ENCODE measurements around the gene DVL1.

DNA sequence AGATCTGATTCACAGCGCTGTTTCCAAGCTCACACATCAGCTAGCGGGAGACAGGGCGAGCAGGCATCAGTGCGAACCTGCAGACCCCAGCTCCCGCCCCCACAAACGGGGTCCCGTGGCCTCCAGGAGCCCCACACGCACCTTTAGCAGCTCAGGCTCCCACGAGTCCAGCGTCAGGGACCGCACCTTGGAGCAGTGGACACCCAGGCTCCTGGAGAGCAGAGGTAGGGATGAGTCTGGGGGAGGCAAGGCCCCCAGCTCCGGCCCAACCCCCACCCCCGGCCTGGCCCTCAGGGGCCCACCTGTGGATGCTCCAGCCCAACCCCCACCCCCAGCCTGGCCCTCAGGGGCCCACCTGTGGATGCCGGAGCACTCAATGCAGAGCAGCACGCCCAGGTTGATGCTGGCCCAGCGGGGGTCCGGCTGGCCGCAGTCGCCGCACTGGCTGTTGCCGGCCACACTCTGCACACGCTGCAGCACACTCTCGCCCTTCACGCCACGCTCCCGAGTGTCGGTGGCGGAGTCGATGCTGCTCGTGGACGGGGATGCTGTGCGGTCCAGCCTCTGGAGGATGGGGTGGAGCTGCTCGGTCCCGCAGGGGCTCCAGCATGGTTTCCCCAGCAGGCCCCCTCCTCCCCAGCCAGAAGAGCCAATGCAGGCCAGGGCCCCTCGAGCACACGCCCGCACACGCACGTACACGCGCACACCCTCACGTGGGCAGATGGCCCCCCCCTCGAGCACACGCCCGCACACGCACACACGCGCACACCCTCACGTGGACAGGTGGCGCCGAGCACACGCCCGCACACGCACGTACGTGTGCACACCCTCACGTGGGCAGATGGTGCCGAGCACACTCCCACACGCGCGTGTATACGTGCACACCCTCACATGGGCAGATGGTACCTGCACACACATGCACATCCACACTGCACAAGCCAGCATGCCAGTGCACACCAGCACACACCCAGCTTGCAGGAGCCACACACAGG, 52.9 kb downstream of the DVL1 start:
- TF ChIP-seq POLR2AphosphoS5 (IDR thresholded peaks at IDR 0.05) (no peak), POLR2A (IDR thresholded peaks at IDR 0.05) (no peak), EP300 (IDR thresholded peaks at IDR 0.05) (no peak)
- TF ChIP-seq, protein P1, sequence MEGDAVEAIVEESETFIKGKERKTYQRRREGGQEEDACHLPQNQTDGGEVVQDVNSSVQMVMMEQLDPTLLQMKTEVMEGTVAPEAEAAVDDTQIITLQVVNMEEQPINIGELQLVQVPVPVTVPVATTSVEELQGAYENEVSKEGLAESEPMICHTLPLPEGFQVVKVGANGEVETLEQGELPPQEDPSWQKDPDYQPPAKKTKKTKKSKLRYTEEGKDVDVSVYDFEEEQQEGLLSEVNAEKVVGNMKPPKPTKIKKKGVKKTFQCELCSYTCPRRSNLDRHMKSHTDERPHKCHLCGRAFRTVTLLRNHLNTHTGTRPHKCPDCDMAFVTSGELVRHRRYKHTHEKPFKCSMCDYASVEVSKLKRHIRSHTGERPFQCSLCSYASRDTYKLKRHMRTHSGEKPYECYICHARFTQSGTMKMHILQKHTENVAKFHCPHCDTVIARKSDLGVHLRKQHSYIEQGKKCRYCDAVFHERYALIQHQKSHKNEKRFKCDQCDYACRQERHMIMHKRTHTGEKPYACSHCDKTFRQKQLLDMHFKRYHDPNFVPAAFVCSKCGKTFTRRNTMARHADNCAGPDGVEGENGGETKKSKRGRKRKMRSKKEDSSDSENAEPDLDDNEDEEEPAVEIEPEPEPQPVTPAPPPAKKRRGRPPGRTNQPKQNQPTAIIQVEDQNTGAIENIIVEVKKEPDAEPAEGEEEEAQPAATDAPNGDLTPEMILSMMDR (IDR thresholded peaks at IDR 0.05) = no peak

Measured in sigmoid colon (tissue), 4 donors.